GM12892 (cell line): Measurements from ENCODE around the gene NFILZ.
"Not testable (repeated sequence)": the region's sequence is repeated elsewhere in the genome, so short reads cannot be mapped to it uniquely, and the experiment has no call there.

Experiments
- DNase-seq: peaks from one replicate; pipeline ENCODE4 v3.0.0; 2011; ENCODE audit not compliant: insufficient read length
- FAIRE-seq: peaks from 2 replicates; lab custom pipeline; 2011; peaks lifted over from hg19 to GRCh38; lab: Jason Lieb, UNC
- POLR2A ChIP-seq: IDR thresholded peaks from 2 replicates; pipeline ENCODE4 v1.6.1; 2011; ENCODE audit warnings: low read depth, low read length, control low read depth
- POLR2AphosphoS5 ChIP-seq: IDR thresholded peaks from 2 replicates; pipeline ENCODE4 v1.6.1; 2011; ENCODE audit warnings: low read depth, low read length, control low read depth
- TAF1 ChIP-seq: IDR thresholded peaks from 2 replicates; pipeline ENCODE4 v1.6.1; 2011; ENCODE audit warnings: low read depth, mild to moderate bottlenecking, control low read depth, low read length, borderline replicate concordance

NFILZ gene

GRCh38 chr19:8635422-8635821 lies 5.0 kb downstream of the NFILZ start:
- FAIRE-seq (no peak), DNase-seq (no peak)
- TF ChIP-seq POLR2A = no peak
- TF ChIP-seq POLR2AphosphoS5 = no peak
- no peak for TF ChIP-seq TAF1

DNA sequence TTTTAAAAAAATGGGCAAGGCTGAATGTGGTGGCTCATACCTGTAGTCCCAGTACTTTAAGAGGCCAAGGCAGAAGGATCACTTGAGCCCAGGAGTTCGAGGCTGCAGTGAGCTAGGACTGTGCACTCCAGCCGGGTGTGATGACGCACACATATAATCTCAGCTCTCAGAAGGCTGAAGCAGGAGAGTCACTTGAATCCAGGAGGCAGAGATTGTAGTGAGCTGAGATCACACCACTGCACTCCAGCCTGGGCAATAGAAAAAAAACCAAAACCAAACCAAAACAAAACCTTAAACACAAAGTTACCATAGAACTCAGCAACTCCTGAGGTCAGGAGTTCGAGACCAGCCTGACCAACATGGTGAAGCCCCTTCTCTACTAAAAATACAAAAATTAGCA lies 6.6 kb downstream of the NFILZ start:
- not testable (repeated sequence) for DNase-seq, FAIRE-seq

DNA sequence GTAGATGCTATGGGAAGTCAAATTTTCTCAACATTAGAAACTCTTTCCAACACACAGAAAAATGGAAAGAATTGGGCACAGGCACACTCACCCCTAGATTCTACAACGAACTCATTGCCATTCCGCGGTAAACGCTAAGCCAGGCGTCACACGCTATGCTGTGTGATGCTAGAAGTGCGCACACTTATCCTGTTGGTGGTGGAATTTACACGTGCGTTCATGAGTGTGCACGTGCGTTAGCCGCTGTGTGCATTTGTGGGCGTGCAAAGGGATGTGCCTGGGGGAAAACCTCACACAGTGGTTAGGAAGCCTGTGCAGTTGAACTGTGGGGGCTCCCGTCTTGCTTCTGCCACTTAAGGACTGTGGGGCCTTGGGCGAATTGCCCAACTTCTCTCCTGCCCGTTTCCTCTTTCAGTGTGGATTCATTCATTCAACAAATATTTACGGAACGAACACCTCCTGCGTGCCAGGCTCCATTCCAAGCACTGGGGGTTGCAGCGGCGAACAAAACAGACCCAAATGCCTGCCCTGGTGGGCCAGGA lies 7.7 kb downstream of the NFILZ start:
- no peak for DNase-seq
- TF ChIP-seq POLR2AphosphoS5 = no peak
- no peak for TF ChIP-seq POLR2A
- TF ChIP-seq TAF1 = no peak
- FAIRE-seq = no peak

GRCh38 chr19:8639821-8640401 lies 9.5 kb downstream of the NFILZ start:
- FAIRE-seq (no peak), DNase-seq (no peak)
- TF ChIP-seq TAF1 = no peak
- no peak for TF ChIP-seq POLR2A
- no peak for TF ChIP-seq POLR2AphosphoS5

DNA sequence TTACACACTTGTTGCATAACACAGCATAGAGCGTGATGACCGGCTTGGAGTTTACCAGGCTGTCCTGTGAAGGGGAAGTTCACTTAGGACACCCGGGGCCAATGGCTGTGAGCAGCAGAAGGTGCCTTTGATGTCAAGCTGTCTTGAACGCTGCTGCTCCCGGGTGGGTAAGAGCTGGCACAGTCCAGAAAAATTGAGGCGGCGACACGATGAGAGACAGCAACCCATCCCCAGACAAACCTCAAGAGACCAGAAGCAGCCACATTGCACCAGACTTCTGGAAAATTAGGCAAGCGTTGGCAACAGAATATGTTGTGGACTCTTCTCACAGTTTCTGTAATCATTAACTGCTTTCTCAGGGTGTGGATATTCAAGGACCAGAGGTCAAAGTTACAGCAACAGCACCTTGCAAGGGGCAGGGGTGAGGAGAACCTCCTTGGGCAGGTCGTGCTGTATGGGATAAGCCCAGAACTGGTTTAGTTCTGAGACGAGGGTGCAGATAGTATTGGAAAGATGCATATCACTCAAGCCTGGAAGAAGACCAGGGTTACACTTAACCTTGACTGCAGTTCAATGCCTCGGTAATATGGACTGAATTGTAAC lies 10.1 kb downstream of the NFILZ start:
- no peak for TF ChIP-seq POLR2A
- no peak for TF ChIP-seq TAF1
- no peak for TF ChIP-seq POLR2AphosphoS5
- no peak for DNase-seq
- no peak for FAIRE-seq

- no peak for FAIRE-seq
- TF ChIP-seq TAF1 (no peak), POLR2A (no peak), POLR2AphosphoS5 (no peak)
- DNase-seq = no peak
These were observed 10.9 kb downstream of the NFILZ start for GRCh38 chr19:8641221-8641907.

DNA sequence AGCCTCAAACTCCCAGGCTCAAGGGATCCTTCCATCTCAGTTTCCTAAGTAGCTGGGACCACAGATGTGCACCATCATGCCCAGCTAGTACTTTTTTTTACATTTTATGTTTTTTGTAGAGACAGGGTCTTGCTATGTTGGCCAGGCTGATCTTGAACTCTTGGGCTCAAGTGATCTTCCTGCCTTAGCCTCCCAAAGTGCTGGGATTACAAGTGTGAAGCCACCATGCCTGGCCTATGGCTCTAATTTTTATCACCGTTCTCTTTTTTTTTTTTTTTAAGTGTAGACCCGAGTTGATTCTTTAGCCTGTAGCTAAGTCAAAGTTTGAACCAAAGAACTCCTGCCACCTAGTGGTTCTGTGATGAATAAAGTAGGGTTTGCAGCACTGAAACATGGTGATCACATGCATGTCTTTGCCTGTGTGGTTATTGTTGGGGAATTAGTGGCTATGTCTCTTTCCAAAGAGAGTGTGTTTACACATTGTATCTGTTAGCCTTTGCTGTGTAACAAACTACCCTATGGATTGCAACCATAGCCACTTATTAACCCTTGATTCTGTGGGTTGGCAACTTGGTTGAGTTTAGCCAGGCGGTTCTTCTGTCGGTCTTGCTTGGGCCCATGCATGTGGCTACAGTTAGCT lies 11.6 kb downstream of the NFILZ start:
- no peak for DNase-seq
- no peak for FAIRE-seq
- TF ChIP-seq POLR2A (no peak), POLR2AphosphoS5 (no peak), TAF1 (no peak)

GRCh38 chr19:8642561-8642960 lies 12.1 kb downstream of the NFILZ start:
- no peak for FAIRE-seq
- TF ChIP-seq POLR2AphosphoS5 (no peak), TAF1 (no peak), POLR2A (no peak)
- no peak for DNase-seq

DNA sequence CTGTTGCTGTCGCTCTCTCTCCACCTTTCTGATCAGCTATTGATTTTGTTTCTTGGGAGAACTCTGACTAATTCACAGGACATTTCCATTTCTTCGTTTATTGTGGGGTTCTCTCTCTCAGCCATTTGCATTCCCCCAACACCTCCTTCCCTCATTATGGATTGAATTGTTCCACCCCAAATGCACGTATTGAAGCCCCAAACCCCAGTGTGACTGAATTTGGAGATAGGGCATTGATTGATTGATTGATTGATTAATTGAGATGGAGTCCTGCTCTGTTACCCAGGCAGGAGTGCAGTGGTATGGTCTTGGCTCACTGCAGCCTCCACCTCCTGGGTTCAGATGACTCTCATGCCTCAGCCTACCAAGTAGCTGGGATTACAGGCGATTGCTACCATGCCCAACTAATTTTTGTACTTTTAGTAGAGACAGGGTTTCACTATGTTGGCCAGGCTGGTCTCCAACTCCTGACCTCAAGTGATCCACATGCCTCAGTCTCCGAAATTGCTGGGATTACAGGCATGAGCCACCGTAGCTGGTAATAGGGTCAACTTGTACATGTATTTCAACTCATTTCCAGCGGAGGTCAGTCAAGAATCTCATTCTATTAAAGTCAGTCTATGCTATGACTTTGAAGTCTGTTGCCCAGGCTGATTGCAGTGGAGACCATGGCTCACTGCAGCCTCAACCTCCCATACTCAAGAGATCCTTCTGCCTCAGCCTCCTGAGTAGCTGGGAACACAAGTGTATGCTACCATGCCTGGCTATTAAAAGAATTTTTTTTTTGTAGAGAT lies 13.6 kb downstream of the NFILZ start:
- no peak for TF ChIP-seq POLR2A
- TF ChIP-seq POLR2AphosphoS5 = no peak
- TF ChIP-seq TAF1 = no peak
- DNase-seq (no peak), FAIRE-seq (no peak)

- DNase-seq (no peak), FAIRE-seq (no peak)
- no peak for TF ChIP-seq POLR2A
- TF ChIP-seq POLR2AphosphoS5 = no peak
- TF ChIP-seq TAF1 = no peak
These were observed 17.8 kb downstream of the NFILZ start for GRCh38 chr19:8648240-8648639.

- FAIRE-seq (no peak), DNase-seq (peak; percentile 70)
- TF ChIP-seq TAF1 (no peak), POLR2AphosphoS5 (no peak), POLR2A (no peak)
These were observed 24.3 kb downstream of the NFILZ start for GRCh38 chr19:8654591-8655339.
